NCI-H1436 treated with DMSO at 0.1 percent for 48 hours (cell line): Measurements from ENCODE around the gene JAKMIP1.

Experiments used
- DNase-seq: peaks from one replicate; lab custom pipeline; 2025; lab: John Stamatoyannopoulos, UW

Gene JAKMIP1

DNA sequence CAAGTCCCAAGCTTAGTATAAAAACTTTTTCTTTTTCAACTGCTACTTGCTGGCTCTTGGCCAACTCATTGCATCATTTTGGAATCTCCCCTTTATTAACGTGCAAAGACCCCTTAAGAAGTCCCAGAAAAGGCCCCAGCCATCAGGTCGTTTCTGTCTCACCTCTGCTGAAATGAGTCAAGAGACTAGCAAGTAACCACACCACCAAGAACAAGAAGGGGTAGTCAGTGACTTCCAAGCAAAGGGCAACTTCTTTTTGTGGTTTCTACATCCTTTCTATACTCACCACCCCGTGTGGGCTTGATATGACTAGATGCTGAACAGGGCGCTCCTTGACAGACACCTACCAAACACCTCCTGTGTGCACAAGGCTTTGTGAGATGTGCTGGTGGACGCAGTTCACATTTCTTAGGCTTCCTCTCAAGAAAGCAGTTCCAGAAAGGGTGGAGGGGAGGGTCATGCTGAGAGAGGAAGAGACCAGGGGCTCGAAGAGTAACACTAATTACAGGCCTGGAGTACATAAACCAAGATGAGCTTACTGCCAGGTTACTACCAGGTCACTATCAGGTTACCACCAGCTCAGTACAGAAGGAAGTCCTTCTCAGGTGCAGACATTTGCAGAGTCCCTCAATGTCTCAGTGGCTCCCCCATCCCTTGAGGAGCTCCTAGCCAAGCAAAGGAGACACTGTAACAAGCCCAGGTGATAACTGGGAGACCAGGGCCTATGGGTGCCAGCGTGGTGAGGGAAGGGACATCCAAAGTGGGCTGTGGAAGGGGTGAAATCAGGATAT lies 19.3 kb downstream of the JAKMIP1 start:
- no peak for DNase-seq

DNA sequence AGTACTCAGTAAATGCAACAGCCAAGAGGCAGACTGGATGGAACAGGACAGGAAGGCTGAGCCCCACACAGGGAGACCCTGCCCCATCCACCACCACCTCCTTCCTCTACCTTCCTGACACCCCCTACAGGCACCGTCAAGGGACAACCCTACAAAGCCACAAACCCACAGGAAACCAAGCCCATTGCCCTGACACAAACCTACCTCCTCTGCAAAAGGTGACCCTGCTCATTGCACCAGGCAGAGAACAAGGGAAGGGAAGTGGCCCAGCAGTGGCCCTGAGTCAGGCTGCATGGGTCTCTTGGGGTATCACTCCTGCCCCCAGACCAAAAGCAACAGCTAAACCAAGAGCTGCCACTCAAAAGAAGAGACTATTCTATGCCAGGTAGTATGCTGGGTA lies 21.0 kb downstream of the JAKMIP1 start:
- no peak for DNase-seq

DNA sequence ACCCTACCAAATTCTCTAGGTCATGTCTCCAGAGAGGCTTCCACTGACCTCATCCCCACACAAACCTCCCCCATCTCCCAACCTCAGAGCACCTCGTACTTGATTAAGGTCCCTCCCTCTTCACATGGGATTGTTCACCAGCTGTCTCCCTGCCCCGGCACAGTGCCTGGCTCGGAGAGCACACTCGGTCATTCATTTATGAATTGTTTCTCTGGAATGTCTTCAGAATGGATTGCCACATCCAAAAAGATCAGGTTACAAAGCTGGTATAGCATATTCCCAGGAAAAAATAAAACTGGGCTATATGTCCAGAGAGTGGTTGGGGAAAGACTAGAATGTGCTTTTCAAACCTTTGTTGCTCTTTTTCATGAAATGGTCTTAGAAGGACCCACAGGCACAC lies 21.6 kb downstream of the JAKMIP1 start:
- DNase-seq, result no peak

DNA sequence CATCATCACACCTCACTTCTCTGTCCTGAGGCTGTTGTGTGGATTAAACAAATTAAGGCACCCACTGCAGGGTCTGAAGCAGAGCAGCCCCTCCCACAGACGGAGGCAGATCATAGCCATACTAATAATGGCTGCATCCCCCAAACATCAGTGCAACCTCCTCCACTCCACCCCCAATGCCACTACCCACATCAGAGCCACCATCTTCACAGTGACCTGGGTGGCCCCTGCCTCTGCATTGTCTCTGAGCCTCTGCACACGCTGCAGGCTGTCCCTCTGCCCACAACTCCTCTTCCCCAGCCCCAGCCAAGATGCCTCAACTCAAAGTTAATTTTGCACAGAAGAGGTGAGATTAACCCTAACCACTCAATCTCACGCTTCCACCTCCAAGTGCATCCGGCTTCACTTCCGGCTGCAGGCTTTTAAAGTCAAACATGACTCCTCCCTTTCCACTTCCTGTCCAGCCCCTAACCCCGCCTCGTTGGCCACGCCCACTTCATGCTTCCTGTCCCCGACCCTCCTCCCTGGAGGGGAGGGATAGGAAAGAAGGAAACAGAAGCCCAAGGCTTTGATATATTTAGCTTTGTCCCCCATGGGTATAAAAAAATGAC lies 22.7 kb downstream of the JAKMIP1 start:
- no peak for DNase-seq

DNA sequence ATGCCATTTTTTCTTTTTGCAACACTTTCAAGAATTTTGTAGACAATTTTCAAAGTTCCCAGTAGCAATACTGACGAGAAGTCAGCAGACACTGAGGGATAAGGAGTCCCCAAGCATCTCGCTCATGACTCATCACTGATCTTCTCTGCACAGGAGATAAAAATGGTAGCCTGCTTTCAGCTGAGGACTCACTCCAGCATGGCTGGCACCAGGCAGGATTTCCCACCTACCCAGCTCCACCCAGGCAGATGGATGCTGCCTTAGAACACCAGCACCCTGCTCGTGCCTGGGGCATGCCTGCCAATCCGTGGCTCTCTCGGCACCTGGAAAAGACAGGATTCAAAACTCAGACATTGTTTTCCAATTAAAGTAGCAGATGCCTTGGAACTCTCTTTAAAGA lies 24.9 kb downstream of the JAKMIP1 start:
- no peak for DNase-seq

- no peak for DNase-seq
These were observed 27.5 kb downstream of the JAKMIP1 start for GRCh38 chr4:6172927-6173200.

GRCh38 chr4:6172093-6172926 lies 28.0 kb downstream of the JAKMIP1 start:
- no peak for DNase-seq

DNA sequence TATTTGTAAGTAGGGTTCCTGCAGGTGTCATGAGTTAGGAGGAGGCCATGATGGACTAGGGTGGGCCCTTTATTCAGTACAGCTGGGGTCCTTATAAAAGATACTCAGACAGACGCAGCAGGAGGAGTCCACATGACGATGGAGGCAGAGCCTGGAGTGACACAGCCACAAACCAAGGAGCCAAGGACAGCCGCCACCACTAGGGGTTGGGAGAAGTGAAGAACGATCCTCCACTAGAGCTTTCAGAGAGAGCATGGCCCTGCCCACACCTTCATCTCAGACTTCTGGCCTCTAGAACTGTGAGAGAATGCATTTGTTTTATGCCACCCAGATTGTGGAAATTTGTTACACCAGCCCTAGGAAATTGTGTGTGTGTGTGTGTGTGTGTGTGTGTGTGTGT lies 31.1 kb downstream of the JAKMIP1 start:
- DNase-seq, result no peak

GRCh38 chr4:6165766-6166165 lies 34.6 kb downstream of the JAKMIP1 start:
- no peak for DNase-seq

- no peak for DNase-seq
These were observed 37.5 kb downstream of the JAKMIP1 start for GRCh38 chr4:6162885-6163284.

DNA sequence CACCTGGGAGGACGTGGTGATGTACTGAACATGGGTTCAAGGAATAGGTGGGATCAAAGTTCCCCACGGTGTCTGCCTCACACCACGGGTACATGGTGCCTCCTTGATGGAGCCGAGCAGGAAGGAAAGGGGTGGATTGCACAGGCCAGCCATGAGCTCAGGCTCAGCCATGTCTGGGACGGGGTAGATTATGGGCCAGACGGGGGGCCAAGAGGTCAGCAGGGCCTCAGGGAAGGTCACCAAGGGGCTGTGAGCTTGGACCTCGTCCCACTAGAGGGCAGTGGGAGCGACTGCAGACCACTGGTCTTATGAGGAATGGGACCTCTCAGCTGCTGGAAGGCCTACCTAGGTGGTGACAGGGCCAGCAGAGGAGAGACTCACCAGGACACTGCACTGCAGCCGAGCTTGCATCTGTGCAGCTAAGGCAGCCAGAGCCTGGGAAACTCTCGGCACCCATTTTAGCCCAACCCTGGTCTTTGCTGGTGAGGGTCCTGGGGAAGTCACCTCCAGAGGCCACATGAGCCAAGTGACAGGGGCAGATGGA lies 38.4 kb downstream of the JAKMIP1 start:
- no peak for DNase-seq

DNA sequence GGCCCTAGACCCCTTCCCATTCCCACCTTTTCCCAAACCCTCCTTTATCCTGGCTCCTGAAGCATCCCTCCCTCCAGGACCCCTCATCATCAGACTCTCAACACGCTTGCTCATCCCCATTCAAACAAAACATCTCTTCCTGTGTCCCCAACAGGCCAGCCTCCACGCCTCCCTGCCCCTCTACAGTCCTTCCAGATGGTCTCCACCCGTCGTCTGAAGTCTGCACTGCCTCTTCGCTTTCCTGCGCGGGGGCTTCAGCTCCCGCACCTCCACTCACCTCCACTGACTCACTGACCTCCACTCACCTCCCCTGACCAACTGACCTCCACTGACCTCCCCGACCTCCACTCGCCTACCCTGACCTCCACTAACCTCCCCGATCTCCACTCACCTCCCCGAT lies 39.8 kb downstream of the JAKMIP1 start:
- DNase-seq, result no peak

- DNase-seq, result no peak
These were observed 42.4 kb downstream of the JAKMIP1 start for GRCh38 chr4:6157926-6158325.

DNA sequence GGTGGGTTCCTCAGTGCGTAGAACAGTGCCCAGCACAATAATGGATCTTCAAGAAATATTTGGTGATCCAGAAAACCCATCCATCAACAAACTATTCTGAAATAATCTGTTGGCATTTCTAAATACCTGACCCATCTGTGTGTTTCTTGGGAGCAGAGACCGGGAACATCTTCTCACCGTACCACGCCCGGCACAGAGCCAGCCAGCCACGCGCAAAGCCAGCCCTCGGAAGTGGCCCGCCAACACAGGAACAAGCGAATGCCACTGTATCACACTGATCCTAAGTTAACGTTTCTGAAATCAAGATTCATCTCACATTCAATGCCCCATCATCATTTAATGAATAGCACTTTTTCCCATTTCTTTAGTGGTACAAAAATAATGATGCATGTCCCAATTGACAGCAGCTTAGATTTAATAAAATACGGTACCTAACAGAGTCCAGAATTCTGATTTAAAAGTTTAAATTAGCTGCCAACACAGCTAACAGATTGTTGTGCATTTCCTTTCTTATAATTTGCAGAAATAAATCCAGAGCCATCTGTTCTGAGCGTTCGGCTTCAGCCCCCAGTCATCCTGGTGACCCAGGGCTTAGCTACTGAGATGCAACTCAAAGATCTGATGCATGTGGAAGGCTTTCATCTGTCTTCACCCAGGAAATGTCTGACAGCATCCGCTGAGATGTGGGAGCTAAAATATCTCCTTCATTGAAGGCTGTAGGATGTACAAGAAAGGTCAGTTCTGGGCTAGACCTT lies 44.2 kb downstream of the JAKMIP1 start:
- no peak for DNase-seq

GRCh38 chr4:6154875-6155274 lies 45.5 kb downstream of the JAKMIP1 start:
- no peak for DNase-seq

- DNase-seq, result no peak
These were observed 46.5 kb downstream of the JAKMIP1 start for GRCh38 chr4:6153874-6154273.

- no peak for DNase-seq
These were observed 47.3 kb downstream of the JAKMIP1 start for GRCh38 chr4:6152869-6153705.

GRCh38 chr4:6150046-6150735 lies 50.2 kb downstream of the JAKMIP1 start:
- no peak for DNase-seq

DNA sequence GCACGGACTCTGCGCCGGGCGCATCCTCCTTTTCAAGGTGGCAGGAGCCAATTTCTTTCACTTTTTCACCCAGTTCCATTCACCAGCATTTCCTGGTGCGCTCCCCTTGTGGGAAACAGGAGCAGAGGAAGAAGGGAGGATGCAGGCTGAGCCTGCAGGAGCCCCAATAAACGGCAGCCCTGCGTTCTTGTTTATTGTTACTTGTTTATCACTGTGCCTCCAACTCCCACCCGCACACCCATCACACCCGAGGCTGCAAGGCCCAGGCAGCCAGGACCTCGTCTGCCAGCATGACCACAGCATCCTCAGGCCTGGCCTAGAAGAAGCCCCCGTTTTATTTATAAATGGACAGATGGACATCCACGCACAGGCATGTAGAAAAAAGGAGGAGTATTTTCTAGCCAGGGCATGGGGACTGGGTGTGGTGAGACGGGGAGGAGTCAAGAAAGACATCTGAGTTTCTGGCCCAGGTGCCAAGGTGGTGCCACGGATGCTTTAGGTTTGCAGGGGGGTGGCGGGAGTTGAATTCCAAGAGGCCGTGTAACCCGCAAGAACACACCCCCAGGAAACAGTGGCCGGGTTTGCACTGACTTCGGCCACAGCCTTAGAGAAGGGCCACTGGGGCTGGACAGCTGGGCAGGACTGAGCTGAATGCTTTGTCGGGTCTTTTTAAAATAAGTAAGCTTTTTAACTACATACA lies 51.7 kb downstream of the JAKMIP1 start:
- DNase-seq, result no peak

- DNase-seq, result no peak
These were observed 52.9 kb downstream of the JAKMIP1 start for GRCh38 chr4:6147441-6147840.
